H1 (cell line): ENCODE data around the gene ARHGAP32. TPM values are rescaled to one million over a fixed set of nuclear protein-coding genes. Genes with fewer than 3 reads are reported as not detected.
A peak's percentile ranks its signal among the peaks of the same experiment; 100 is the strongest.

ENCODE experiments used
- CREB1 ChIP-seq: IDR thresholded peaks from 2 replicates; pipeline ENCODE4 v1.6.1; 2012; ENCODE audit warnings: inconsistent platforms
- CTCF ChIP-seq, 3 experiments: IDR thresholded peaks; 1 replicate in 2 of 3; 2 replicates in 1 of 3; pipeline versions ENCODE4 v1.5.1 to v1.6.1; 2011; ENCODE audit warnings: low read length in 3 of 3, mild to moderate bottlenecking in 3 of 3, inconsistent platforms in 2 of 3, low read depth in 1 of 3, moderate library complexity in 1 of 3; ENCODE audit not compliant: insufficient read depth in 1 of 3; ENCODE audit errors: control extremely low read depth in 1 of 3
- JUND ChIP-seq: IDR thresholded peaks from 2 replicates; pipeline ENCODE4 v1.6.1; 2011; ENCODE audit warnings: mild to moderate bottlenecking, improper control_type of control experiment, low read length
- TBP ChIP-seq: IDR thresholded peaks from 2 replicates; pipeline ENCODE4 v1.6.1; 2011; ENCODE audit warnings: low read depth, low read length, improper control_type of control experiment
- TEAD4 ChIP-seq: IDR thresholded peaks from 2 replicates; pipeline ENCODE4 v1.6.1; 2012; ENCODE audit warnings: low read depth, low read length, inconsistent platforms, mixed read lengths
- polyA plus RNA-seq, 7 experiments: library from polyadenylated mRNA; depleted of rRNA in 3 of 7; stranded (reverse) in 5 of 7; unstranded in 2 of 7; fragments of >200 nt in 5 of 7; fragments of 200-250 nt in 2 of 7; gene quantifications; 1 replicate in 5 of 7; 2 replicates in 1 of 7; 4 replicates in 1 of 7; pipeline versions ENCODE4 v1.2.1 to v1.2.3, GENCODE V29; 2011 to 2013; ENCODE audit warnings: missing spikeins in 2 of 7, mixed read lengths in 2 of 7
- total RNA-seq: library from RNA; stranded (reverse); fragmentation: NEBNext Ultra II Directional; extraction: Animal tissue kit (Norgen Biotek cat#: 25700); gene quantifications from 2 replicates; pipeline ENCODE4 v1.2.1, GENCODE V29; 2021

ARHGAP32 gene
- total and polyA plus RNA-seq, 2 of the 8 experiments (the other 6 are each of a cell fraction or from before 2014, with no cell fraction given): 13.7 to 30.0 TPM

DNA sequence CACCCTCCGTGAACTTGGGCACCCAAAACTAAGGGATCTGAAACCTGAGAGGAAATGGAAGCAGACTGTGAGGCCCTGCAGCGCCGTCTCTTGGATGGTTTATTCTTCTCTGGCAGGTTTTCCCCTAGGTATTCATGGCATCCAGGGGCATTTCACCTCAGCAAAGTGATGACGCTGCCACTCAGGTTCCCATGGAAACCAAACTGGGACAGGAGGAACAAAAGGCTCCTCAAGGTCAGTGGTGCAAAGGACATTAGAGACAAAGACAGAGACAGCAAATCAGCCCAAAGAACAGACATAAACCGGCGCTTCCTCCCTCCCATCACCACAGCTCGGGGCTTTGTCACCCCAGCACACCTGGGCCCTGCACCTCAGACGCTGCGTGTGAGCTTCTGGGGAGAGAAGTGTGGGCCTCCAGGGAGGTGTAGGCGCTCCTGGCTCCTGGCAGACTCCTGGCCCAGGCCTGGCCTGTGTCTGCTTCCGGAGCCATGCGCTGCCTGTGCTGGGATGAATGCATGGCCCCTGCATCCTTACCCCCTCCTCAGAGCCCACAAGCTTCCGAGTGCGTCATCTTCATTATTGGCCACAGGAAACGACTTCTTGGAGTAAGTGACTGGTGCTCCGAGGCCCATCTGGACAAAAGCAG, 255.4 kb downstream of the ARHGAP32 start (continued):
- TF ChIP-seq CTCF (IDR thresholded peaks at IDR 0.05; ENCODE audit: control extremely low read depth in 1 of 3, insufficient read depth in 1 of 3, low read depth in 1 of 3, low read length in 3 of 3) (peak; percentile 7 to 27 (median 20); a peak in 3 of 4 replicates), JUND (no peak), TBP (no peak), CREB1 (peak; percentile 67; the same call in 1 of the 2 replicates), TEAD4 (peak; percentile 92)
